Measurements from ENCODE around the gene HDAC4. TPM values are rescaled to one million over a fixed set of nuclear protein-coding genes. Genes with fewer than 3 reads are reported as not detected.

HDAC4 gene
- total RNA-seq, 2 experiments from 2014 or later, result 22.6 to 24.5 TPM

DNA sequence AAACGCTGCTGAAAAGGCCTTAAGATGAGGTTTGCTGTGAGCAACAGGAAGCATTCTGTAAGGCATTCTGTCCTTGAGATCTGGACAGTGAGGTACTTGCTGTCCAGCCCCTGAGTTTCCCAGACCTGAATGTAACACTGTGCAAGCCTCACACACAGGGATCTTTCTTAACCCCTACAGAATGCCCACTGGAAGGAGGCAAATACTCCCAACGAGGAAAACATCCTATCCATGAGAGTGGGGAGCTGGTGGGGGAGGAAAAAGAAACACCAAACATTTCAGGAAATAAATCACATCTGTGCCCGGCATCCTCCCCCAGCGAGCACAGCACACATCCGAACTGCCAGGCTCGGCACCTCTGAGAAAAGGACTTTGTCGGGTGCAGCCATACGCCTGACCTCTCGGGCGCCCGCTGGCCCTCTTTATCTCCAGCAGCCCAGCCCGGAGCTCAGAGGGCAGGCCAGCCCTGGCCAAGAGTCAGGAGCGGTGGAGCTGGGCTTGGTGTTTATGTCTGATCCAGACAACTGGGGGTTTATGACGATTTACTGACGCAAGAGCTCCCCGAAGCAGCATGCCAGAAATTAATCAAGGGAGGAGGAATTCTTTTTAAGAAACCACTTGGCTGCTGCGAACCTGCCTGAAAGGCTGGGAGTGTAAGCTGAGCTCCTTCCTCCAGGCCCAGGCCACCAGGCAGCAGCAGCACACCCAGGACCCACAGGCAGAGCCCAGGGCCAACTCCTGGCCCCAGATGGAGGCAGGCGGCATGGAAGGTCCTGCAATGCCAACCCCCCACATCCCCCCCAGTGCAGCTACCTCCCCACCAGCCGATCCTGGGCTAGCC lies 72.2 kb downstream of the HDAC4 start:
- TF ChIP-seq, protein P1, sequence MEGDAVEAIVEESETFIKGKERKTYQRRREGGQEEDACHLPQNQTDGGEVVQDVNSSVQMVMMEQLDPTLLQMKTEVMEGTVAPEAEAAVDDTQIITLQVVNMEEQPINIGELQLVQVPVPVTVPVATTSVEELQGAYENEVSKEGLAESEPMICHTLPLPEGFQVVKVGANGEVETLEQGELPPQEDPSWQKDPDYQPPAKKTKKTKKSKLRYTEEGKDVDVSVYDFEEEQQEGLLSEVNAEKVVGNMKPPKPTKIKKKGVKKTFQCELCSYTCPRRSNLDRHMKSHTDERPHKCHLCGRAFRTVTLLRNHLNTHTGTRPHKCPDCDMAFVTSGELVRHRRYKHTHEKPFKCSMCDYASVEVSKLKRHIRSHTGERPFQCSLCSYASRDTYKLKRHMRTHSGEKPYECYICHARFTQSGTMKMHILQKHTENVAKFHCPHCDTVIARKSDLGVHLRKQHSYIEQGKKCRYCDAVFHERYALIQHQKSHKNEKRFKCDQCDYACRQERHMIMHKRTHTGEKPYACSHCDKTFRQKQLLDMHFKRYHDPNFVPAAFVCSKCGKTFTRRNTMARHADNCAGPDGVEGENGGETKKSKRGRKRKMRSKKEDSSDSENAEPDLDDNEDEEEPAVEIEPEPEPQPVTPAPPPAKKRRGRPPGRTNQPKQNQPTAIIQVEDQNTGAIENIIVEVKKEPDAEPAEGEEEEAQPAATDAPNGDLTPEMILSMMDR (IDR thresholded peaks at IDR 0.05), result no peak
- peaks cover 8% of the 10 kb centered on the region for H3K36me3 Mint-ChIP-seq (ENCODE audit: low read depth)
- DNase-seq (no peak), ATAC-seq (no peak)
- peaks cover 60% of the 10 kb centered on the region for H3K4me1 Mint-ChIP-seq (ENCODE audit: low read depth)
- CTCF ChIA-PET, result interaction anchor here (2.7 to 2.8 kb wide), 2 partner anchors 35 to 52 kb away, joined by 5 to 9 read pairs; no protein-coding TSS in a partner anchor
- H3K27ac Mint-ChIP-seq, result peak overlapping the region; percentile 83
- H3K9me3 Mint-ChIP-seq, result peaks cover 2% of the 10 kb centered on the region
- POLR2A ChIA-PET, result interaction anchor here (0.6 to 2.0 kb wide), 4 partner anchors 31 to 115 kb away, joined by 3 to 10 read pairs (median 3); no protein-coding TSS in a partner anchor
- H3K4me3 Mint-ChIP-seq, result no peak overlapping the region
- H3K27me3 Mint-ChIP-seq, result no peaks in the 10 kb centered on the region
- intact Hi-C loops (cut with micrococcal nuclease), result loop anchor here (10.0 kb wide), 1 partner anchor 46 kb away; no protein-coding TSS in a partner anchor

DNA sequence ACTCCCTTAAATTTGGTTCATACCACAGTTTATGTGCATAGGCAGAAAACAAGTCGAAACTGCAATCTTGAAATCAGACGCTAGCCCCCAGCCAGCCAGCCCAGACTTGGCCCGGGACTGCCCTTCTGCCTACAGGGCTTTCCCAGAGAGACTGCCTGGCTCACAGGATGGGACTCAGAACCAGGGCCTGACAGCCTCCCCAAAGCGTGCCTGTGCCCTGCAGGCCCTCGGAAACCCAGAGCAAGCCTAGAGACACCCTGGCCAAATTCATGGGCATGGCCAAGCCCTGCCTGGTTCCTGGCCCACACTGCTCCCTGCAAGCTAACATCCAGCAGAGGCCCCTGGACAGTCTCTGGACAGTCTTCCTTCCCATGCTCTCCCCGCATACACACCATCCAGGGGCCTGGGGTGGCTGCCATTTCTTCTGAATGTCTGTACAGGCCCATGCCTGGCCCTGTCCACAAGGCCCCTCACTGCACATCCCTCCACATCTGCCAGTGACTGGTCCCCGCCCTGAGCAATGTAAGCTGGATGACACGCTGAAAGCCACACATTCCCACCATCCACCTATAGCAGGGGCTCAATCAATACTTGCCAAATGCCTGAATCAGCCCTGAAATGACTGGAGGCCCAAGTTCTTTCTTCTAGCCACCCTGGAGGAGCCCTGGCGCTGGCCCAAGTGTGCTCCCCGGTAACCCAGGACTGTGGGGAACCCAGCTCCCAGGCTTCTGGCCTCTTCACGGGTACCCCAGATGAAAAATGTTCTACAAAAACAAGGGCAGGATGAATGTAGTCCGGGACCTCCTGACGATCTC lies 73.1 kb downstream of the HDAC4 start:
- CTCF ChIA-PET, result interaction anchor here (1.1 to 2.8 kb wide), 4 partner anchors 24 to 53 kb away, joined by 4 to 9 read pairs (median 5); no protein-coding TSS in a partner anchor
- H3K27me3 Mint-ChIP-seq, result no peaks in the 10 kb centered on the region
- H3K4me1 Mint-ChIP-seq (ENCODE audit: low read depth), result peaks cover 66% of the 10 kb centered on the region
- ATAC-seq (no peak), DNase-seq (no peak)
- H3K36me3 Mint-ChIP-seq (ENCODE audit: low read depth), result peaks cover 13% of the 10 kb centered on the region
- peaks cover 2% of the 10 kb centered on the region for H3K9me3 Mint-ChIP-seq
- H3K4me3 Mint-ChIP-seq, result no peak overlapping the region
- TF ChIP-seq, protein P1 (IDR thresholded peaks at IDR 0.05), result no peak
- intact Hi-C loops (cut with micrococcal nuclease), result loop anchor here (10.0 kb wide), 1 partner anchor 47 kb away; no protein-coding TSS in a partner anchor
- POLR2A ChIA-PET, result interaction anchor here (0.6 to 2.0 kb wide), 7 partner anchors 10 to 114 kb away, joined by 3 to 10 read pairs (median 3); no protein-coding TSS in a partner anchor
- H3K27ac Mint-ChIP-seq, result peak overlapping the region; percentile 83

DNA sequence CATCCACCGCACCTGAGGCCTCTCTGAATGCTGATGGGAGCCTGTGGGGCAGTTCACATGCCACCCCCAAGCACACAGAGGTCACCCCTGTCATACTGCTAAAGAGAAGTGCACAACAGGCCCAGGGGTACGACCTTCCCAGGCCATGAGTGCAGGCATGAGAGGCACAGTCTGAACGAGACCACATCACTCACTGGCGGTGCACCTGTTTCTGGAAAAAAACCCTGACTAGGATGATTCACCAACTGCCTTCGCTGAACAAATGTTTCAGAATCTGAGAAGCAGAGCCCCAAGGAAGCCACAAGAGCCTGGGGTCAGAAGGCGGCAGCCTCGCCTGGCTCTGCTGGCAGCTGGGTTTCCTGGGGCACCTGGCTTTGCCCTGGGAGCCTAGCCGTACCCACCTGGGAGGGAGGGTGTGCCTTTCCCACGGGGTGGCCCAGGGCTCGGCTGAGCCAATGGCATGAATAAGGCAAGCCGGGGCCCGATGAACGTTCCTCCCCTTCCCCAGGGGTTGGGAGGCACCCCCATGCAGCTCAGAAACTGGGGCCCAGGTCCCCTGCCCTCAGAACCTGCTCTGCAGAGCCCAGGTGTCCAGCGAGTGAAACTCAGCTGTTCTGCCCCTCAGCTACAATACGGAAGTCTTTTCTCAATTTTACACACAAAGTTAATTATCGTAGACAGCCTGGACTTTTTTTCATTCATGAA lies 73.8 kb downstream of the HDAC4 start:
- peak overlapping the region; percentile 7 for H3K4me3 Mint-ChIP-seq
- no peaks in the 10 kb centered on the region for H3K27me3 Mint-ChIP-seq
- TF ChIP-seq, protein P1 (IDR thresholded peaks at IDR 0.05), result no peak
- H3K4me1 Mint-ChIP-seq (ENCODE audit: low read depth), result peaks cover 72% of the 10 kb centered on the region
- ChIA-PET CTCF (interaction anchor here (1.1 to 2.8 kb wide), 4 partner anchors 23 to 54 kb away, joined by 4 to 9 read pairs (median 5); no protein-coding TSS in a partner anchor), POLR2A (interaction anchor here (1.2 to 2.0 kb wide), 5 partner anchors 10 to 55 kb away, joined by 3 to 10 read pairs (median 5); no protein-coding TSS in a partner anchor)
- peaks cover 2% of the 10 kb centered on the region for H3K9me3 Mint-ChIP-seq
- peak; percentile 93 for DNase-seq
- H3K27ac Mint-ChIP-seq, result peak overlapping the region; percentile 83
- H3K36me3 Mint-ChIP-seq (ENCODE audit: low read depth), result peaks cover 13% of the 10 kb centered on the region
- ATAC-seq, result peak; percentile 79
- intact Hi-C loops (cut with micrococcal nuclease), result loop anchor here (10.0 kb wide), 1 partner anchor 48 kb away; no protein-coding TSS in a partner anchor

DNA sequence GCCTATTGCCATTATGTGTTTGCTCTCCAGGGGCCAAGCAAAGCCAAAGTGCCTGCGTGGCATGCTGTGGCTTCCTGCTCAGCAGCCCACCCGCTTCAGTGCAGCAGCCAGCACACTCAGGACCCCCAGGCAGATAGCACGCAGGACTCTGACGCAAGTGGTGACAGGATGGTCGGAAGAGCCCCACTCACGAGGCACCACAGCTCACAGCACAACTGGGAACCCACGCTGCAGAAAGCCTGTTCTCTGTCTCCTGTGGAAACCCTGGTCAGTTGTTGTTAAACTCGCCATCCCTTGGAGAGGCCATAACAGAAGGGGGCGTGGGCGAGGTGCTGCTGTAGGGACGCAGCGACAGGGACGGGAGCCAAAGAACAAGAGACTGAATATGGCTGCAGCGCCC lies 76.4 kb downstream of the HDAC4 start:
- ChIA-PET POLR2A (no interaction called here), CTCF (interaction anchor here (2.4 kb wide), 1 partner anchor 31 kb away, joined by 9 read pairs; no protein-coding TSS in a partner anchor)
- H3K4me3 Mint-ChIP-seq, result no peak overlapping the region
- intact Hi-C loops (cut with micrococcal nuclease), result loop anchor here (5.0 to 10.0 kb wide), 2 partner anchors 37 to 50 kb away; no protein-coding TSS in a partner anchor
- H3K4me1 Mint-ChIP-seq (ENCODE audit: low read depth), result peaks cover 76% of the 10 kb centered on the region
- DNase-seq (no peak), ATAC-seq (no peak)
- no peaks in the 10 kb centered on the region for H3K27me3 Mint-ChIP-seq
- TF ChIP-seq, protein P1 (IDR thresholded peaks at IDR 0.05), result no peak
- peak overlapping the region; percentile 56 for H3K27ac Mint-ChIP-seq
- peaks cover 3% of the 10 kb centered on the region for H3K9me3 Mint-ChIP-seq
- peaks cover 18% of the 10 kb centered on the region for H3K36me3 Mint-ChIP-seq (ENCODE audit: low read depth)

Measured in activated CD8-positive, alpha-beta T cell treated with anti-CD3 and anti-CD28 coated beads for 36 hours (primary cell).